ENCODE measurements around the gene BNIPL.

DNA sequence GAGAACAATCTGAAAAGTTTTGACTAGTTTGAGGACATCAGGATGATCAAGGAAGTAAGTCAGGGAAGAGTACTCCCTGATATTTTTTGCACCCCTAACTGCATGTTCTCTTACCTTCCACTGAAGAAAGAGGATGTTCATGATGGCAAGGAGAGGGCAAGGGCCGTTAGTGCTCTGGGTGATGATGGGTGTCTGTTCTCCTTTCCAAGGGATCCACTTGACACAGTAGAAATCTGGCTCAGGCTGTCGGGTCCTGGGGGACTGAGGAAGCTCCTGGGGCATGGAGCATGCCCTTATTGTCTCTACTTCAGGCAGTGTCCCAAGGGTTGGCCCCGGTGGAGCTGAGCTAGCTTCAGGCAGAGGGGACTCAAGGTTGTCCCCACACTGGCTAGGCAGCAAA, 34.3 kb upstream of the BNIPL start:
- TF ChIP-seq POLR2A (IDR thresholded peaks at IDR 0.05; ENCODE audit: low read depth) (no peak), EP300 (IDR thresholded peaks at IDR 0.05) (no peak), POLR2AphosphoS5 (IDR thresholded peaks at IDR 0.05) (no peak)
- TF ChIP-seq, protein P1, sequence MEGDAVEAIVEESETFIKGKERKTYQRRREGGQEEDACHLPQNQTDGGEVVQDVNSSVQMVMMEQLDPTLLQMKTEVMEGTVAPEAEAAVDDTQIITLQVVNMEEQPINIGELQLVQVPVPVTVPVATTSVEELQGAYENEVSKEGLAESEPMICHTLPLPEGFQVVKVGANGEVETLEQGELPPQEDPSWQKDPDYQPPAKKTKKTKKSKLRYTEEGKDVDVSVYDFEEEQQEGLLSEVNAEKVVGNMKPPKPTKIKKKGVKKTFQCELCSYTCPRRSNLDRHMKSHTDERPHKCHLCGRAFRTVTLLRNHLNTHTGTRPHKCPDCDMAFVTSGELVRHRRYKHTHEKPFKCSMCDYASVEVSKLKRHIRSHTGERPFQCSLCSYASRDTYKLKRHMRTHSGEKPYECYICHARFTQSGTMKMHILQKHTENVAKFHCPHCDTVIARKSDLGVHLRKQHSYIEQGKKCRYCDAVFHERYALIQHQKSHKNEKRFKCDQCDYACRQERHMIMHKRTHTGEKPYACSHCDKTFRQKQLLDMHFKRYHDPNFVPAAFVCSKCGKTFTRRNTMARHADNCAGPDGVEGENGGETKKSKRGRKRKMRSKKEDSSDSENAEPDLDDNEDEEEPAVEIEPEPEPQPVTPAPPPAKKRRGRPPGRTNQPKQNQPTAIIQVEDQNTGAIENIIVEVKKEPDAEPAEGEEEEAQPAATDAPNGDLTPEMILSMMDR (IDR thresholded peaks at IDR 0.05), result no peak

All from esophagus muscularis mucosa (tissue), 4 donors.